ENCODE results near the gene IGF1R. TPM values are rescaled to one million over a fixed set of nuclear protein-coding genes. Genes with fewer than 3 reads are reported as not detected.

The IGF1R gene
- total and polyA plus RNA-seq, 2 donors (not counting 3 experiments of a cell fraction or from before 2014, with no cell fraction given), result 16.1 to 59.1 TPM

GRCh38 chr15:99009741-99010330 lies 361.5 kb downstream of the IGF1R start:
- no TSS peak for BruUV-seq (replicated peaks)
- Histone ChIP-seq H3K27me3 (ENCODE audit: control insufficient read depth in 2 of 2, insufficient read depth in 2 of 2, low read length in 2 of 2) (no peaks in the 10 kb centered on the region), H3K36me3 (ENCODE audit: control insufficient read depth in 2 of 2, extremely low read depth in 1 of 2, insufficient read depth in 2 of 2, low read length in 2 of 2) (no peaks in the 10 kb centered on the region), H4K20me1 (replicated peaks; ENCODE audit: control insufficient read depth, extremely low read depth, insufficient read depth, low read length) (no peaks in the 10 kb centered on the region), H3K79me2 (ENCODE audit: control insufficient read depth, insufficient read depth, low read length) (no peaks in the 10 kb centered on the region), H3K4me1 (ENCODE audit: control insufficient read depth, extremely low read depth, insufficient read depth, low read length) (no peaks in the 10 kb centered on the region), H3K9me1 (replicated peaks; ENCODE audit: control insufficient read depth, extremely low read depth, insufficient read depth, low read length) (no peaks in the 10 kb centered on the region), H3K4me3 (replicated peaks in 1 of 3; ENCODE audit: insufficient read depth in 1 of 3, low read depth in 1 of 3, low read length in 3 of 3) (no peak overlapping the region), H2AFZ (ENCODE audit: low read depth, low read length) (no peak overlapping the region), H3K27ac (ENCODE audit: insufficient read depth, low read depth, low read length) (no peak overlapping the region), H3K9me3 (replicated peaks; ENCODE audit: control insufficient read depth, insufficient read depth, low read length) (no peaks in the 10 kb centered on the region), H3K4me2 (ENCODE audit: insufficient read depth, low read length) (no peak overlapping the region), H3K9ac (replicated peaks; ENCODE audit: extremely low read depth, insufficient read depth, low read length) (no peak overlapping the region)
- TF ChIP-seq POLR2A (IDR thresholded peaks at IDR 0.05; ENCODE audit: low read depth, low read length), result no peak
- dilution Hi-C loops (cut with MboI; ENCODE audit: extremely low pct_ligation_motif_present, low sequenced_read_pairs) (no loop called here), intact Hi-C loops (cut with micrococcal nuclease) (loop anchor here (10.0 kb wide), 1 partner anchor 1045 kb away; the partner anchor contains the start of gene ARRDC4)
- POLR2A ChIA-PET, result no interaction called here
- FAIRE-seq (no peak), DNase-seq (ENCODE audit: low read depth, low spot score) (no peak)
- CTCF ChIA-PET, result no interaction called here

GRCh38 chr15:99010768-99011167 lies 362.4 kb downstream of the IGF1R start:
- intact Hi-C loops (cut with micrococcal nuclease) (loop anchor here (10.0 kb wide), 1 partner anchor 1046 kb away; the partner anchor contains the start of gene ARRDC4), dilution Hi-C loops (cut with MboI; ENCODE audit: extremely low pct_ligation_motif_present, low sequenced_read_pairs) (no loop called here)
- FAIRE-seq (no peak), DNase-seq (ENCODE audit: low read depth, low spot score) (no peak)
- no TSS peak for BruUV-seq (replicated peaks)
- H3K27ac ChIP-seq (ENCODE audit: insufficient read depth, low read depth, low read length), result no peak overlapping the region
- ChIA-PET POLR2A (no interaction called here), CTCF (interaction anchor here (1.1 kb wide), 1 partner anchor 48 kb away, joined by 3 read pairs; no protein-coding TSS in a partner anchor)
- no peak overlapping the region for H3K4me2 ChIP-seq (ENCODE audit: insufficient read depth, low read length)
- no peak overlapping the region for H2AFZ ChIP-seq (ENCODE audit: low read depth, low read length)
- H3K4me1 ChIP-seq (ENCODE audit: control insufficient read depth, extremely low read depth, insufficient read depth, low read length), result no peaks in the 10 kb centered on the region
- no peaks in the 10 kb centered on the region for H3K79me2 ChIP-seq (ENCODE audit: control insufficient read depth, insufficient read depth, low read length)
- H4K20me1 ChIP-seq (replicated peaks; ENCODE audit: control insufficient read depth, extremely low read depth, insufficient read depth, low read length), result no peaks in the 10 kb centered on the region
- H3K9me3 ChIP-seq (replicated peaks; ENCODE audit: control insufficient read depth, insufficient read depth, low read length), result no peaks in the 10 kb centered on the region
- TF ChIP-seq MYC (IDR thresholded peaks at IDR 0.05; ENCODE audit: low read depth, low read length) (no peak), FOS (IDR thresholded peaks at IDR 0.05; ENCODE audit: borderline replicate concordance, insufficient read depth, low read length) (no peak)
- peaks cover under 1 to 6% of the 10 kb centered on the region in 2 experiments for H3K27me3 ChIP-seq (ENCODE audit: control insufficient read depth in 2 of 2, insufficient read depth in 2 of 2, low read length in 2 of 2)
- no peak overlapping the region for H3K4me3 ChIP-seq (replicated peaks in 1 of 3; ENCODE audit: insufficient read depth in 1 of 3, low read depth in 1 of 3, low read length in 3 of 3)
- no peaks in the 10 kb centered on the region for H3K36me3 ChIP-seq (ENCODE audit: control insufficient read depth in 2 of 2, extremely low read depth in 1 of 2, insufficient read depth in 2 of 2, low read length in 2 of 2)
- no peaks in the 10 kb centered on the region for H3K9me1 ChIP-seq (replicated peaks; ENCODE audit: control insufficient read depth, extremely low read depth, insufficient read depth, low read length)
- no peak overlapping the region for H3K9ac ChIP-seq (replicated peaks; ENCODE audit: extremely low read depth, insufficient read depth, low read length)

Small RNAs within 50 kb of the gene (microRNA-seq; reads per million reads assigned to microRNA genes)
- not detected for gene MIR4714 (ENCODE audit: borderline number of aligned reads, borderline replicate concordance)

Small RNAs within 50 kb of the gene (small RNA-seq; reads per million reads assigned to genes)
- gene MIR4714 (ENCODE audit: insufficient read depth, insufficient read length, low read depth, low replicate concordance), result not detected
